Measurements from ENCODE around the gene WDR46. TPM values are rescaled to one million over a fixed set of nuclear protein-coding genes. Genes with fewer than 3 reads are reported as not detected.

Gene WDR46
- total RNA-seq, 1 experiment from 2014 or later: 99.2 TPM

GRCh38 chr6:33301877-33302276 lies 12.8 kb upstream of the WDR46 start:
- H3K23ac ChIP-seq (ENCODE audit: insufficient read length, low read depth, low read length): no peak overlapping the region
- no peak overlapping the region for H3K4ac ChIP-seq (ENCODE audit: low read depth, low read length)
- no peak overlapping the region for H3K56ac ChIP-seq (ENCODE audit: insufficient read length, low read depth, low read length)
- TF ChIP-seq, protein P1, sequence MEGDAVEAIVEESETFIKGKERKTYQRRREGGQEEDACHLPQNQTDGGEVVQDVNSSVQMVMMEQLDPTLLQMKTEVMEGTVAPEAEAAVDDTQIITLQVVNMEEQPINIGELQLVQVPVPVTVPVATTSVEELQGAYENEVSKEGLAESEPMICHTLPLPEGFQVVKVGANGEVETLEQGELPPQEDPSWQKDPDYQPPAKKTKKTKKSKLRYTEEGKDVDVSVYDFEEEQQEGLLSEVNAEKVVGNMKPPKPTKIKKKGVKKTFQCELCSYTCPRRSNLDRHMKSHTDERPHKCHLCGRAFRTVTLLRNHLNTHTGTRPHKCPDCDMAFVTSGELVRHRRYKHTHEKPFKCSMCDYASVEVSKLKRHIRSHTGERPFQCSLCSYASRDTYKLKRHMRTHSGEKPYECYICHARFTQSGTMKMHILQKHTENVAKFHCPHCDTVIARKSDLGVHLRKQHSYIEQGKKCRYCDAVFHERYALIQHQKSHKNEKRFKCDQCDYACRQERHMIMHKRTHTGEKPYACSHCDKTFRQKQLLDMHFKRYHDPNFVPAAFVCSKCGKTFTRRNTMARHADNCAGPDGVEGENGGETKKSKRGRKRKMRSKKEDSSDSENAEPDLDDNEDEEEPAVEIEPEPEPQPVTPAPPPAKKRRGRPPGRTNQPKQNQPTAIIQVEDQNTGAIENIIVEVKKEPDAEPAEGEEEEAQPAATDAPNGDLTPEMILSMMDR (conservative IDR thresholded peaks at IDR 0.05): no peak
- Mint-ChIP-seq H3K27ac (no peak overlapping the region), H3K9me3 (no peaks in the 10 kb centered on the region), H3K4me3 (peak overlapping the region in 1 of 2 experiments; percentile 48; a peak in 1 of 5 replicates), H3K27me3 (ENCODE audit: low read depth) (no peaks in the 10 kb centered on the region; the same call in 1 of the 2 replicates), H3K4me1 (peaks cover 10 to 15% of the 10 kb centered on the region in 2 experiments), H3K36me3 (ENCODE audit: insufficient read depth in 1 of 3, low read depth in 3 of 3) (peaks cover 3 to 17% (median 5%) of the 10 kb centered on the region in 3 experiments; a peak in 6 of 7 replicates)
- H3K18ac ChIP-seq (ENCODE audit: insufficient read length, low read depth, low read length): no peak overlapping the region
- DNase-seq: no peak
- H3K79me1 ChIP-seq (ENCODE audit: insufficient read depth, low read depth, low read length, poor library complexity, severe bottlenecking): no peaks in the 10 kb centered on the region
- H3K79me2 ChIP-seq (ENCODE audit: insufficient read depth, low read length): peaks cover 3% of the 10 kb centered on the region; the same call in 1 of the 2 replicates
- no peak overlapping the region for H3K9ac ChIP-seq (ENCODE audit: extremely low read depth, insufficient read length, low read length)
- no peak overlapping the region for H4K5ac ChIP-seq (ENCODE audit: insufficient read length, low read depth, low read length)
- peaks cover 22% of the 10 kb centered on the region for H3K23me2 ChIP-seq (ENCODE audit: insufficient read length, low read depth, low read length, poor library complexity, severe bottlenecking)
- no CpG with 5 or more reads among the region's 3 CpGs for WGBS (ENCODE audit: extremely low coverage, insufficient read length, low lambda C conversion rate)
- no peak overlapping the region for H2BK15ac ChIP-seq (ENCODE audit: low read depth, low read length)
- H4K20me1 ChIP-seq (ENCODE audit: control insufficient read depth, insufficient read depth, insufficient read length): no peaks in the 10 kb centered on the region
- H4K8ac ChIP-seq (replicated peaks; ENCODE audit: insufficient read length, low read depth, low read length): no peak overlapping the region
- no peaks in the 10 kb centered on the region for H3K4me1 ChIP-seq (ENCODE audit: insufficient read depth, low read length)
- H2AFZ ChIP-seq (ENCODE audit: low read length): no peak overlapping the region
- no peak overlapping the region for H2BK20ac ChIP-seq (ENCODE audit: low read depth, low read length, poor library complexity, severe bottlenecking)
- H2AK5ac ChIP-seq (ENCODE audit: insufficient read length, low read length): no peak overlapping the region
- no peak overlapping the region for H3K27ac ChIP-seq (ENCODE audit: insufficient read length, low read depth, low read length)
- H4K91ac ChIP-seq (ENCODE audit: insufficient read length, low read depth, low read length): no peak overlapping the region
- no peak overlapping the region for H3T11ph ChIP-seq (ENCODE audit: low read length)
- no peak overlapping the region for H2BK120ac ChIP-seq (ENCODE audit: low read depth, low read length, poor library complexity, severe bottlenecking)
- H3K4me2 ChIP-seq (ENCODE audit: insufficient read depth, insufficient read length, low read length): no peak overlapping the region
- H3K14ac ChIP-seq (ENCODE audit: insufficient read depth, low read length): no peak overlapping the region
- no peak overlapping the region for H2BK5ac ChIP-seq (ENCODE audit: insufficient read length, low read length)
- H3K9me3 ChIP-seq (ENCODE audit: control insufficient read depth, low read depth, low read length): no peaks in the 10 kb centered on the region
- H2BK12ac ChIP-seq (ENCODE audit: insufficient read length, low read depth, low read length): no peak overlapping the region
- no peaks in the 10 kb centered on the region for H3K27me3 ChIP-seq (ENCODE audit: insufficient read depth, low read length)

All from H9 (cell line).